Mesothelial cell of epicardium (in vitro differentiated cells): ENCODE results near the gene POGK. TPM values are rescaled to one million over a fixed set of nuclear protein-coding genes. Genes with fewer than 3 reads are reported as not detected.
A peak's percentile ranks its signal among the peaks of the same experiment; 100 is the strongest.

ENCODE experiments used
- DNase-seq, 2 experiments: peaks; one replicate each; pipeline ENCODE4 v3.0.0; 2021; ENCODE audit warnings: low spot score in 2 of 2; ENCODE audit not compliant: unreplicated experiment in 2 of 2
- H3K27ac Mint-ChIP-seq: 2 replicates; pipeline ENCODE4 v1.8.0; 2021; ENCODE audit warnings: mixed read lengths
- H3K27me3 Mint-ChIP-seq: 2 replicates; pipeline ENCODE4 v1.8.0; 2021; ENCODE audit warnings: low read depth, mixed read lengths
- H3K36me3 Mint-ChIP-seq: 2 replicates; pipeline ENCODE4 v1.8.0; 2021; ENCODE audit warnings: mixed read lengths
- H3K4me1 Mint-ChIP-seq: 2 replicates; pipeline ENCODE4 v1.8.0; 2021; ENCODE audit warnings: mixed read lengths
- H3K4me3 Mint-ChIP-seq: 2 replicates; pipeline ENCODE4 v1.8.0; 2021; ENCODE audit warnings: mild to moderate bottlenecking, moderate library complexity, mixed read lengths
- H3K9me3 Mint-ChIP-seq: 2 replicates; pipeline ENCODE4 v1.8.0; 2021; ENCODE audit warnings: mixed read lengths
- total RNA-seq: library from RNA; stranded (reverse); gene quantifications from 3 replicates; pipeline ENCODE4 v1.2.1, GENCODE V29; 2021
- TF ChIP-seq, protein P1 (sequence below): fragments of 200-600 bp; sonication (generic); IDR thresholded peaks from one replicate; pipeline ENCODE4 v1.5.0; 2021; ENCODE audit warnings: antibody characterized with exemption; ENCODE audit not compliant: unreplicated experiment

POGK gene
- total RNA-seq, 1 donor from 2014 or later: 42.1 TPM

DNA sequence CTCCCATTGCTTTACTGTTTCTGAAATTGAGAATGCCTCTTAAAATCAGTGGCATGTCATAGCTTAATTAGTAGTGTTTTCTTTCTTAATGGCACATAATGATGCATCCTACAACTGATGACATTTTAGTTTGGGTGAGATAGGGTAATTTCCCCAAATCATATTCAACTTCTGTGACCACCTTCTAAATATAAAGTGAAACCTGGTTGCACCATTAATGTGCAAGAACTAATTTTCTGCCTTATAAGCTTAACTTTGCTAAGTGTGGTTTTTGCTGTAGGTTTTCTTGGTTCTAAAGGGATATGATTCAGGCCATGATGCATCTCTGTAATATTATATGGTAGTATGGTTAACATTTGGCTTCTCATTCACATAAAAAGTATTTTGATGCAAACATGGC lies 8.9 kb downstream of the POGK start:
- no peak for DNase-seq
- H3K36me3 Mint-ChIP-seq: peaks cover 61% of the 10 kb centered on the region
- no peaks in the 10 kb centered on the region for H3K27me3 Mint-ChIP-seq

DNA sequence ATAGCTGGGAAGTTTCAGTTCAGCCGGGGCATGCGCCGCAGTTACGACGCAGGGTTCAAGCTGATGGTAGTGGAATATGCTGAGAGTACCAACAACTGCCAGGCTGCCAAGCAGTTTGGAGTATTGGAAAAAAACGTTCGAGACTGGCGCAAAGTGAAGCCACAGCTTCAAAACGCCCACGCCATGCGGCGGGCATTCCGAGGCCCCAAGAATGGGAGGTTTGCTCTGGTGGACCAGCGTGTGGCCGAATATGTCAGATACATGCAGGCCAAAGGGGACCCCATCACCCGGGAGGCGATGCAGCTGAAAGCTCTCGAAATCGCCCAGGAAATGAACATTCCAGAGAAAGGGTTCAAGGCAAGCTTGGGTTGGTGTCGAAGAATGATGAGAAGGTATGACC lies 9.9 kb downstream of the POGK start:
- peaks cover 70% of the 10 kb centered on the region for H3K36me3 Mint-ChIP-seq
- H3K4me3 Mint-ChIP-seq: no peak overlapping the region
- TF ChIP-seq, protein P1, sequence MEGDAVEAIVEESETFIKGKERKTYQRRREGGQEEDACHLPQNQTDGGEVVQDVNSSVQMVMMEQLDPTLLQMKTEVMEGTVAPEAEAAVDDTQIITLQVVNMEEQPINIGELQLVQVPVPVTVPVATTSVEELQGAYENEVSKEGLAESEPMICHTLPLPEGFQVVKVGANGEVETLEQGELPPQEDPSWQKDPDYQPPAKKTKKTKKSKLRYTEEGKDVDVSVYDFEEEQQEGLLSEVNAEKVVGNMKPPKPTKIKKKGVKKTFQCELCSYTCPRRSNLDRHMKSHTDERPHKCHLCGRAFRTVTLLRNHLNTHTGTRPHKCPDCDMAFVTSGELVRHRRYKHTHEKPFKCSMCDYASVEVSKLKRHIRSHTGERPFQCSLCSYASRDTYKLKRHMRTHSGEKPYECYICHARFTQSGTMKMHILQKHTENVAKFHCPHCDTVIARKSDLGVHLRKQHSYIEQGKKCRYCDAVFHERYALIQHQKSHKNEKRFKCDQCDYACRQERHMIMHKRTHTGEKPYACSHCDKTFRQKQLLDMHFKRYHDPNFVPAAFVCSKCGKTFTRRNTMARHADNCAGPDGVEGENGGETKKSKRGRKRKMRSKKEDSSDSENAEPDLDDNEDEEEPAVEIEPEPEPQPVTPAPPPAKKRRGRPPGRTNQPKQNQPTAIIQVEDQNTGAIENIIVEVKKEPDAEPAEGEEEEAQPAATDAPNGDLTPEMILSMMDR: no peak
- no peak overlapping the region for H3K27ac Mint-ChIP-seq
- no peaks in the 10 kb centered on the region for H3K9me3 Mint-ChIP-seq
- H3K4me1 Mint-ChIP-seq: peaks cover 9% of the 10 kb centered on the region
- no peaks in the 10 kb centered on the region for H3K27me3 Mint-ChIP-seq
- no peak for DNase-seq

More for the DNA sequence above, 8.9 kb downstream of the POGK start:
- H3K27ac Mint-ChIP-seq: no peak overlapping the region
- no peak overlapping the region for H3K4me3 Mint-ChIP-seq
- H3K9me3 Mint-ChIP-seq: no peaks in the 10 kb centered on the region
- H3K4me1 Mint-ChIP-seq: peaks cover 17% of the 10 kb centered on the region
- TF ChIP-seq, protein P1: no peak

DNA sequence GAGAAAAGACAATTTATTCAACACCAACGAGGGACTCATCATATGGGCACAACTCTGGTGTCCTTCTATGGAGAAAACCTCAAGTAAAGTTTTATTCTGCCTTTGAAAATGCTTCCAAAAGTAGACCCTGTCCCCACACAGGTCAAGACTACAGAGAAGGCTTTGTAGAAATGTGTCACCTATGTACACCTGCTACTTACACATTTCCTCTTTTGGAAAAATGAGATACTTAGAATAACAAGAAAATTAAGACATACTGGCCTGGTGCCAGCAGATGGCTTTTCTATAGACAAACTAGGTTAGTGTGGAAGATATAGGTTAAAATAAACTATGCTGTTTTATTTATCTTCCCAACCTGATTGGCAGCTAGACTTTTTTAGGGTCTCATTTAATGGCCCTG lies 13.6 kb downstream of the POGK start:
- H3K4me3 Mint-ChIP-seq: no peak overlapping the region
- peaks cover 54% of the 10 kb centered on the region for H3K36me3 Mint-ChIP-seq
- H3K27ac Mint-ChIP-seq: peak overlapping the region; percentile 59
- no peak for DNase-seq
- H3K4me1 Mint-ChIP-seq: peaks cover 2% of the 10 kb centered on the region
- TF ChIP-seq, protein P1: no peak
- no peaks in the 10 kb centered on the region for H3K27me3 Mint-ChIP-seq
- H3K9me3 Mint-ChIP-seq: no peaks in the 10 kb centered on the region

DNA sequence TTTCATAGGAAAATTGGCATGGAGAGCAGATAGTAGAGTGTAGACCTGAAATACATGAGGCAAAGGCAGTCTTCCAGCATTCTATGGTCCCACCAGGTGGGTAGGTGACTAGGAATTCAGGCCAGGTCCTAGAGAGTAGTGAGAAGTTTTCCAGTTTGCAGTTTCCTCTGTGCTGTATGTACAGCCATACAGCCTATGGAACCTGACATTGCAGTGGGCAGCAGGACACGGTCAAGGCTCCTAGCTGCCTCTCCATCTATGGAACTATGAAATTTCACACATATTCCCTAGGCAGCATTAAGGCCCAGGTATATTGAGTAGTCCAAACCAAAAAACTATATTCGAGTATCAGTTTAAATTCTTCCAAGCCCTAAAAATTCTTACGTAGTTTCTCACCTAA lies 16.3 kb downstream of the POGK start:
- Mint-ChIP-seq H3K27ac (no peak overlapping the region), H3K36me3 (peaks cover 46% of the 10 kb centered on the region), H3K4me3 (no peak overlapping the region), H3K4me1 (peaks cover 2% of the 10 kb centered on the region), H3K9me3 (no peaks in the 10 kb centered on the region), H3K27me3 (no peaks in the 10 kb centered on the region)
- DNase-seq: no peak
- TF ChIP-seq, protein P1: no peak

DNA sequence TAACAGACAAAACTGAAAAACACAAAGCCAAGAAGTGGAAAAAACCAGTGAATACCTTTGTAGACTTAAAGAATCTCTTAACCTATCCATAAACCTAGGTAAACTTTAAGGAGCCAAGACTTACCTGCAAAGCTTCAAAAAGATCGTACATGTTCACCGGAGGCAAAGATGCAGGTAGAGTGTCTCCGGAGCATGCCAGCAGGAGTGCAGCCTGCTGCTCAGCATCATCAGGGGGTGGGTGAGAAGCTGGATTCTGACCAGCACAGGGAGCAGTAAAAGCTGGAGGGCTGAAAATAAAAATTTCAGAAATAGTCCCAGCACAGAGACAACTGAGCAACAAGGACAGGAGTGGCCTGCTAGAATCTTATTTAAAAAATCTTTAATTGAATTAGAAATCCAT lies 18.7 kb downstream of the POGK start:
- H3K4me3 Mint-ChIP-seq: no peak overlapping the region
- H3K36me3 Mint-ChIP-seq: peaks cover 49% of the 10 kb centered on the region
- H3K27me3 Mint-ChIP-seq: no peaks in the 10 kb centered on the region
- H3K27ac Mint-ChIP-seq: no peak overlapping the region
- no peaks in the 10 kb centered on the region for H3K9me3 Mint-ChIP-seq
- peaks cover 2% of the 10 kb centered on the region for H3K4me1 Mint-ChIP-seq
- no peak for DNase-seq
- TF ChIP-seq, protein P1: no peak
